K562 (cell line): ENCODE measurements around the gene MATCAP1. TPM values are rescaled to one million over a fixed set of nuclear protein-coding genes. Genes with fewer than 3 reads are reported as not detected.

ENCODE experiments used
- CBX5 ChIP-seq: IDR thresholded peaks from 2 replicates; pipeline ENCODE4 v1.6.1; 2014; ENCODE audit warnings: low read depth, borderline replicate concordance
- CCAR2 ChIP-seq: fragments of 200-400 bp; formaldehyde crosslinking; IDR thresholded peaks from 2 replicates; pipeline ENCODE4 v1.6.1; 2017; ENCODE audit warnings: mild to moderate bottlenecking, low read depth, low read length
- CHCHD3 ChIP-seq: fragments of 250-450 bp; sonication (Bioruptor Pico); IDR thresholded peaks from 2 replicates; pipeline ENCODE4 v2.1.2; 2022; ENCODE audit warnings: mild to moderate bottlenecking
- EHMT2 ChIP-seq: fragments of 450-650 bp; IDR thresholded peaks from 2 replicates; pipeline ENCODE4 v1.6.1; 2018; ENCODE audit warnings: antibody characterized with exemption
- ELK1 ChIP-seq: sonication (generic); formaldehyde crosslinking; IDR thresholded peaks from 2 replicates; pipeline ENCODE4 v1.8.1; 2022; ENCODE audit warnings: missing genetic modification reagents
- ESRRA ChIP-seq: fragments of 450-650 bp; IDR thresholded peaks from 2 replicates; pipeline ENCODE4 v1.6.1; 2014; ENCODE audit warnings: low read depth, mild to moderate bottlenecking, moderate library complexity, borderline replicate concordance
- HNRNPL ChIP-seq: fragments of 200-400 bp; formaldehyde crosslinking; IDR thresholded peaks from 2 replicates; pipeline ENCODE4 v1.6.1; 2017; ENCODE audit warnings: low read depth, mild to moderate bottlenecking, low read length
- ILF3 ChIP-seq: fragments of 450-650 bp; IDR thresholded peaks from 2 replicates; pipeline ENCODE4 v1.6.1; 2018; ENCODE audit warnings: antibody characterized with exemption, mild to moderate bottlenecking, moderate library complexity, borderline replicate concordance
- MGA ChIP-seq: fragments of 450-650 bp; IDR thresholded peaks from 2 replicates; pipeline ENCODE4 v1.6.1; 2016; ENCODE audit warnings: mild to moderate bottlenecking, moderate library complexity
- MXD1 ChIP-seq: fragments of 250-450 bp; sonication (Bioruptor Pico); IDR thresholded peaks from 2 replicates; pipeline ENCODE4 v1.8.0; 2021; ENCODE audit warnings: borderline replicate concordance, mild to moderate bottlenecking, moderate library complexity; ENCODE audit not compliant: poor library complexity, severe bottlenecking
- NONO ChIP-seq, 2 experiments: fragments of 200-400 bp in 1 of 2; fragments of 450-650 bp in 1 of 2; formaldehyde crosslinking in 1 of 2; IDR thresholded peaks; 2 replicates each; pipeline ENCODE4 v1.6.1; 2017; ENCODE audit warnings: low read depth in 2 of 2, mild to moderate bottlenecking in 2 of 2, moderate library complexity in 2 of 2, low read length in 1 of 2
- POLR2AphosphoS2 ChIP-seq: IDR thresholded peaks from 2 replicates; pipeline ENCODE4 v1.6.1; 2012; ENCODE audit warnings: low read length, improper control_type of control experiment
- PRPF4 ChIP-seq: fragments of 200-400 bp; formaldehyde crosslinking; IDR thresholded peaks from one replicate; pipeline ENCODE4 v1.6.1; 2017; ENCODE audit warnings: low read length, low read depth, mild to moderate bottlenecking; ENCODE audit not compliant: insufficient read depth, poor library complexity, severe bottlenecking
- RBFOX2 ChIP-seq: fragments of 200-400 bp; formaldehyde crosslinking; IDR thresholded peaks from 2 replicates; pipeline ENCODE4 v1.6.1; 2017; ENCODE audit warnings: low read depth, mild to moderate bottlenecking, low read length, moderate library complexity
- ZNF140 ChIP-seq: fragments of 250-450 bp; sonication (Bioruptor Pico); IDR thresholded peaks from 2 replicates; pipeline ENCODE4 v1.8.0; 2021; ENCODE audit warnings: moderate library complexity, mild to moderate bottlenecking, inconsistent platforms
- ZNF3 ChIP-seq: fragments of 250-450 bp; sonication (Bioruptor Pico); IDR thresholded peaks from 2 replicates; pipeline ENCODE4 v1.5.0; 2021; ENCODE audit warnings: mild to moderate bottlenecking, moderate library complexity
- polyA plus RNA-seq, 8 experiments: library from polyadenylated mRNA; depleted of rRNA in 4 of 8; stranded (reverse) in 5 of 8; unstranded in 3 of 8; fragments of >200 nt; fragmentation: Nextera tagmentation in 2 of 8; fragmentation: Illumina TruSeq in 1 of 8; extraction: Ambion mirVana in 2 of 8; extraction: Trizol in 1 of 8; gene quantifications; 2 replicates each; pipeline versions ENCODE4 v1.2.1 to v1.2.3, GENCODE V29; 2011 to 2014; ENCODE audit warnings: inconsistent platforms in 1 of 8, missing spikeins in 1 of 8
- total RNA-seq, 7 experiments: library from RNA; depleted of rRNA in 6 of 7; stranded (reverse); fragments of >200 nt in 6 of 7; fragmentation: Illumina TruSeq in 2 of 7; extraction: Trizol in 2 of 7; gene quantifications; 2 replicates each; pipeline versions ENCODE4 v1.2.1 to v1.2.3, GENCODE V29; 2011 to 2021; ENCODE audit warnings: low replicate concordance in 1 of 7

Gene MATCAP1
- total and polyA plus RNA-seq, 9 of the 15 experiments (the other 6 are each of a cell fraction or from before 2014, with no cell fraction given) = 3.4 to 20.5 (median 10.3) TPM

- TF ChIP-seq ELK1 (no peak), CCAR2 (no peak), ZNF140 (CRISPR knock-in tag) (no peak), MXD1 (CRISPR knock-in tag) (no peak), ESRRA (peak; percentile 11; the same call in 1 of the 2 replicates), EHMT2 (no peak), CBX5 (no peak), ZNF3 (CRISPR knock-in tag) (no peak), MGA (peak; percentile 81), PRPF4 (no peak), ILF3 (no peak), POLR2AphosphoS2 (no peak), CHCHD3 (CRISPR knock-in tag) (no peak), RBFOX2 (peak; percentile 71), HNRNPL (peak; percentile 76; the same call in 1 of the 2 replicates), NONO (IDR thresholded peaks at IDR 0.05; ENCODE audit: low read depth in 2 of 2, low read length in 1 of 2) (peak in 1 of 2 experiments; percentile 66; a peak in 2 of 4 replicates)
These were observed 19.1 kb downstream of the MATCAP1 start, which contains the start of gene HSF4 (continued) for GRCh38 chr16:67164599-67165061.
